ENCODE measurements around the gene GRM8. TPM values are rescaled to one million over a fixed set of nuclear protein-coding genes. Genes with fewer than 3 reads are reported as not detected.

Gene GRM8
- total RNA-seq, 6 donors from 2014 or later: 0.49 to 6.5 (median 1.8) TPM; not detected in 3

DNA sequence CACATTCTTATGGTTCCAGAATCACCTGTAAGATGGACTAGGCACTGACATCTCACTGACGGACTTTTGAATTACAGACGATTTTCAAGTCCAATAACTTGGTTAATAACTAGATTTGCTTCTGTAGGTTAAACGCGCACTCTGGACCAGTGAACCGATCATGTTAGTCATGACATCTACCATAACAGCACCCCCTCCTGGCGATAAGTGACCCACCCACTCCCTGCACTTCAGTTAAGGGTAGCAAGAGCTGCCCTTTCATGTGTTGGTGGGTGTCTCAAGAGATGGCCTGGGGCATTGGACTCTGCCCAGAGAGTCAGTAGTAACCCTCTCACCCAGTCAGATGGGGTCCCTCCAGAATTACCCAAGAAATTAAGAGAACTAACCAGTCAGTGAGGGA, 12.9 kb downstream of the GRM8 start:
- H3K4me3 ChIP-seq: no peak overlapping the region
- H3K4me1 ChIP-seq: no peaks in the 10 kb centered on the region
- H3K27me3 ChIP-seq: no peaks in the 10 kb centered on the region
- TF ChIP-seq, protein P1, sequence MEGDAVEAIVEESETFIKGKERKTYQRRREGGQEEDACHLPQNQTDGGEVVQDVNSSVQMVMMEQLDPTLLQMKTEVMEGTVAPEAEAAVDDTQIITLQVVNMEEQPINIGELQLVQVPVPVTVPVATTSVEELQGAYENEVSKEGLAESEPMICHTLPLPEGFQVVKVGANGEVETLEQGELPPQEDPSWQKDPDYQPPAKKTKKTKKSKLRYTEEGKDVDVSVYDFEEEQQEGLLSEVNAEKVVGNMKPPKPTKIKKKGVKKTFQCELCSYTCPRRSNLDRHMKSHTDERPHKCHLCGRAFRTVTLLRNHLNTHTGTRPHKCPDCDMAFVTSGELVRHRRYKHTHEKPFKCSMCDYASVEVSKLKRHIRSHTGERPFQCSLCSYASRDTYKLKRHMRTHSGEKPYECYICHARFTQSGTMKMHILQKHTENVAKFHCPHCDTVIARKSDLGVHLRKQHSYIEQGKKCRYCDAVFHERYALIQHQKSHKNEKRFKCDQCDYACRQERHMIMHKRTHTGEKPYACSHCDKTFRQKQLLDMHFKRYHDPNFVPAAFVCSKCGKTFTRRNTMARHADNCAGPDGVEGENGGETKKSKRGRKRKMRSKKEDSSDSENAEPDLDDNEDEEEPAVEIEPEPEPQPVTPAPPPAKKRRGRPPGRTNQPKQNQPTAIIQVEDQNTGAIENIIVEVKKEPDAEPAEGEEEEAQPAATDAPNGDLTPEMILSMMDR (IDR thresholded peaks at IDR 0.05): no peak
- TF ChIP-seq EP300 (IDR thresholded peaks at IDR 0.05): no peak
- TF ChIP-seq POLR2AphosphoS5 (IDR thresholded peaks at IDR 0.05): no peak
- TF ChIP-seq POLR2A (IDR thresholded peaks at IDR 0.05): no peak
- 68 to 73% methylated on average over 6 of the region's 6 CpGs for WGBS, 2 donors
- no peak overlapping the region for H3K27ac ChIP-seq
- no peaks in the 10 kb centered on the region for H3K9me3 ChIP-seq
- no peaks in the 10 kb centered on the region for H3K36me3 ChIP-seq
- DNase-seq: no peak
- ATAC-seq (ENCODE audit: low FRiP score in 2 of 2): no peak

DNA sequence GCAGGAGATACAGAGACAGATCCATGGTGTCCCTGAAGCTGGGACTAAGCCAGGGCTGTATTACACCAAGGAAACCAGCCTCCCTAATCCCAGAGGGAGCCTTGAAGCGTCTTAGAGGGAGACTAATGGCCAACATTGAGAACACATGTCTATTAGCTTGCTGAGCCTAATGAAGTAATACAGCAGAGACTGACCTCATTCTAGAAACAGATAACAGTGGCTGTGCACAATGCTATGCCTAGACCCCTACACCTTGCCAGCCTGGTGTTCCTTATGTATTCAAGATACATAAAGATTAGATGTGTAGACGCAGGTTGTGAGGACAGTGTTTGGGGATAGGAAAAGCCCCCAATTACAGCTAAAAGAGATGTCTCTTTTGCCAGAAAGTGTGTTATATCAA, 19.1 kb downstream of the GRM8 start:
- H3K4me1 ChIP-seq: no peaks in the 10 kb centered on the region
- ATAC-seq (ENCODE audit: low FRiP score in 2 of 2) (no peak), DNase-seq (no peak)
- no peak overlapping the region for H3K4me3 ChIP-seq
- TF ChIP-seq POLR2AphosphoS5 (IDR thresholded peaks at IDR 0.05): no peak
- TF ChIP-seq, protein P1 (IDR thresholded peaks at IDR 0.05): no peak
- no peak for TF ChIP-seq POLR2A (IDR thresholded peaks at IDR 0.05)
- no peak for TF ChIP-seq EP300 (IDR thresholded peaks at IDR 0.05)
- H3K27me3 ChIP-seq: no peaks in the 10 kb centered on the region
- H3K27ac ChIP-seq: no peak overlapping the region
- 88 to 89% methylated on average over 2 of the region's 2 CpGs for WGBS, 2 donors
- no peaks in the 10 kb centered on the region for H3K36me3 ChIP-seq
- no peaks in the 10 kb centered on the region for H3K9me3 ChIP-seq

DNA sequence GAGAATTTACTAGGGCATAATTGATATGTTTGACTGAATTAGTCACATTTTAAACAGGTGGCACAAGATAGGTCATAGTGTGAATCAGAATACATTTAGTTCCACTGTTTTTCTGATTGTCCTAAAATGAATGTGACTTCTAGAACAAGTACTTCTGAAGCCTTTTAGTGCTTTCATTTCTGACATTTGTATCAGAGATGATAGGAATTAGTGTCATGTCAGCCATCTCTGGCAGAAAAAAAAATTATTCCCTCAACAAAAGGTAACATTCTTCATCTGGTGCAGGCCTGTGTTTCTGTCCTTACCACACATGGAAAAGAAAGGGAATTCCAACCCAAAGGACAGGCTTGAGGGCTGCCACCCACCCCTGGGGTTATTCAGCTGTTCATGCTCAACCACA, 21.3 kb downstream of the GRM8 start:
- no peak overlapping the region for H3K27ac ChIP-seq
- no peaks in the 10 kb centered on the region for H3K27me3 ChIP-seq
- H3K4me3 ChIP-seq: no peak overlapping the region
- no peak for ATAC-seq (ENCODE audit: low FRiP score in 2 of 2)
- DNase-seq: no peak
- TF ChIP-seq, protein P1 (IDR thresholded peaks at IDR 0.05): no peak
- TF ChIP-seq POLR2AphosphoS5 (IDR thresholded peaks at IDR 0.05) (no peak), POLR2A (IDR thresholded peaks at IDR 0.05) (no peak), EP300 (IDR thresholded peaks at IDR 0.05) (no peak)
- H3K9me3 ChIP-seq: no peaks in the 10 kb centered on the region
- H3K36me3 ChIP-seq: no peaks in the 10 kb centered on the region
- no peaks in the 10 kb centered on the region for H3K4me1 ChIP-seq

DNA sequence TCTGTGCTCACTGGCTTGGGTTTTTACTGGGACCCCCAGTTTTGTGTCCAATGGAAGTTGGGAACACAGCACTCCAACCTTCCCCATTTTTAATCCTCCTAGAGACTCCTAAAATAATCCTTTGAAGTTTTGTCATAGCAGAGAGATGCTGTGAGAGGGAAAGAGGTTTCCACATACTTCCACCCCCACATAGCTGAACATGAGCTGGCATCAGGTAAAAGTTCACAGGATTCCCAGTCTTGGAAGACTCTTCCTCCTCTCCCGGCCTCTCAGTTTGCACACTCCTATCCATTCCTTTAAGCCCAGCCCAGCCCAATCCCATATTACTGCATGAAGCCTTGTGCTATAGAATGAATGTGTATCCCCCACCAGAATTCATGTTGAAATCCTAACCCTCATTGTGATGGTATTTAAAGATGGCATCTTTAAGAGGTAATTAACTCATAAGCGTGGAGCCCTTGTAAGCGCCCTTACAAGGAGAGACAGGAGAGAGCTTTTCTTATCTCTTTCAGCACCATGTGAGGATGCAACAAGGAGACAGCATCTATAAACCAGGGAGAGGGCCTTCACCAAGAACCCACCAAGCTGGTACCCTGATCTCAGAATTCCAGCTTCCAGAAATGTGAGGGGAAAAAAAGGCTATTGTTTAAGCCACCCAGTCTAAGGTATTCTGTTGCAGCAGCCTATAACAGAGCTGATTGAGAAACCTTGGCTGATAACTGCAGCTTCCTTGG, 22.4 kb downstream of the GRM8 start:
- WGBS, 2 donors: 80 to 92% methylated on average over 3 of the region's 3 CpGs
- Histone ChIP-seq H3K9me3 (no peaks in the 10 kb centered on the region), H3K36me3 (no peaks in the 10 kb centered on the region), H3K4me1 (no peaks in the 10 kb centered on the region), H3K4me3 (no peak overlapping the region), H3K27ac (no peak overlapping the region), H3K27me3 (no peaks in the 10 kb centered on the region)
- ATAC-seq (ENCODE audit: low FRiP score in 2 of 2) (no peak), DNase-seq (no peak)
- TF ChIP-seq EP300 (IDR thresholded peaks at IDR 0.05): no peak
- no peak for TF ChIP-seq POLR2A (IDR thresholded peaks at IDR 0.05)
- TF ChIP-seq, protein P1 (IDR thresholded peaks at IDR 0.05): no peak
- no peak for TF ChIP-seq POLR2AphosphoS5 (IDR thresholded peaks at IDR 0.05)

Data from upper lobe of left lung (tissue), 6 donors.